Stromal cell of bone marrow (primary cell): ENCODE results near the gene HIVEP3.

ENCODE experiments used
- DNase-seq: peaks from one replicate; pipeline ENCODE4 v3.0.0-alpha.2; 2012; ENCODE audit warnings: low read depth

The HIVEP3 gene

GRCh38 chr1:41611932-41612450 is 306.7 kb downstream of the HIVEP3 start:
- DNase-seq = no peak

- DNase-seq = no peak
Measured at GRCh38 chr1:41611068-41611931, 307.4 kb downstream of the HIVEP3 start.

- no peak for DNase-seq
Measured at GRCh38 chr1:41610361-41610760, 308.4 kb downstream of the HIVEP3 start.

- DNase-seq = no peak
Measured at GRCh38 chr1:41609166-41609883, 309.4 kb downstream of the HIVEP3 start.

- DNase-seq = peak; percentile 45
Measured at GRCh38 chr1:41608211-41608610, 310.5 kb downstream of the HIVEP3 start.

- DNase-seq = no peak
Measured at GRCh38 chr1:41607808-41608207, 310.9 kb downstream of the HIVEP3 start.

GRCh38 chr1:41599912-41600311 is 318.8 kb downstream of the HIVEP3 start:
- DNase-seq = no peak

- DNase-seq = no peak
Measured at GRCh38 chr1:41598325-41598724, 320.4 kb downstream of the HIVEP3 start.

GRCh38 chr1:41592451-41593125 is 326.1 kb downstream of the HIVEP3 start:
- no peak for DNase-seq

- no peak for DNase-seq
Measured at GRCh38 chr1:41591891-41592290, 326.8 kb downstream of the HIVEP3 start.

GRCh38 chr1:41590331-41590730 is 328.4 kb downstream of the HIVEP3 start:
- no peak for DNase-seq

- DNase-seq = no peak
Measured at GRCh38 chr1:41589395-41589794, 329.3 kb downstream of the HIVEP3 start.

- DNase-seq = no peak
Measured at GRCh38 chr1:41588334-41588875, 330.3 kb downstream of the HIVEP3 start.

- DNase-seq = no peak
Measured at GRCh38 chr1:41587791-41588190, 330.9 kb downstream of the HIVEP3 start.

- DNase-seq = no peak
Measured at GRCh38 chr1:41586230-41586629, 332.5 kb downstream of the HIVEP3 start.

- DNase-seq = no peak
Measured at GRCh38 chr1:41583658-41584547, 334.8 kb downstream of the HIVEP3 start.

GRCh38 chr1:41582851-41583657 is 335.7 kb downstream of the HIVEP3 start:
- no peak for DNase-seq

GRCh38 chr1:41582351-41582750 is 336.4 kb downstream of the HIVEP3 start:
- no peak for DNase-seq

GRCh38 chr1:41582004-41582325 is 336.8 kb downstream of the HIVEP3 start:
- DNase-seq = no peak

- no peak for DNase-seq
Measured at GRCh38 chr1:41581216-41582003, 337.3 kb downstream of the HIVEP3 start.
